D721Med (cell line): Measurements from ENCODE around the gene SLC66A2.

Experiments used
- DNase-seq: peaks from one replicate; pipeline ENCODE4 v3.0.0; 2011; ENCODE audit warnings: low spot score; ENCODE audit not compliant: insufficient read length
- FAIRE-seq: peaks from 2 replicates; lab custom pipeline; 2011; peaks lifted over from hg19 to GRCh38; lab: Jason Lieb, UNC
- CTCF ChIP-seq: IDR thresholded peaks from 2 replicates; pipeline ENCODE4 v1.5.1; 2012; ENCODE audit warnings: mild to moderate bottlenecking, control low read depth; ENCODE audit not compliant: insufficient read depth; ENCODE audit errors: missing control alignments

The SLC66A2 gene

GRCh38 chr18:79921984-79922965 is 29.2 kb downstream of the SLC66A2 start:
- FAIRE-seq (no peak), DNase-seq (no peak)
- no peak for TF ChIP-seq CTCF

GRCh38 chr18:79919089-79919488 is 32.4 kb downstream of the SLC66A2 start:
- no peak for TF ChIP-seq CTCF
- DNase-seq (no peak), FAIRE-seq (no peak)

- TF ChIP-seq CTCF: no peak
- FAIRE-seq: no peak
- DNase-seq: no peak
Observed at GRCh38 chr18:79918615-79919011, 32.8 kb downstream of the SLC66A2 start.

GRCh38 chr18:79917853-79918614 is 33.4 kb downstream of the SLC66A2 start:
- no peak for DNase-seq
- no peak for TF ChIP-seq CTCF
- no peak for FAIRE-seq

GRCh38 chr18:79917169-79917852 is 34.1 kb downstream of the SLC66A2 start:
- no peak for DNase-seq
- no peak for FAIRE-seq
- no peak for TF ChIP-seq CTCF

- no peak for FAIRE-seq
- no peak for DNase-seq
- TF ChIP-seq CTCF: no peak
Observed at GRCh38 chr18:79916546-79917168, 34.8 kb downstream of the SLC66A2 start.
